Measurements from ENCODE around the gene WFDC10B.
"Not testable (repeated sequence)": the region's sequence is repeated elsewhere in the genome, so short reads cannot be mapped to it uniquely, and the experiment has no call there.

Gene WFDC10B

DNA sequence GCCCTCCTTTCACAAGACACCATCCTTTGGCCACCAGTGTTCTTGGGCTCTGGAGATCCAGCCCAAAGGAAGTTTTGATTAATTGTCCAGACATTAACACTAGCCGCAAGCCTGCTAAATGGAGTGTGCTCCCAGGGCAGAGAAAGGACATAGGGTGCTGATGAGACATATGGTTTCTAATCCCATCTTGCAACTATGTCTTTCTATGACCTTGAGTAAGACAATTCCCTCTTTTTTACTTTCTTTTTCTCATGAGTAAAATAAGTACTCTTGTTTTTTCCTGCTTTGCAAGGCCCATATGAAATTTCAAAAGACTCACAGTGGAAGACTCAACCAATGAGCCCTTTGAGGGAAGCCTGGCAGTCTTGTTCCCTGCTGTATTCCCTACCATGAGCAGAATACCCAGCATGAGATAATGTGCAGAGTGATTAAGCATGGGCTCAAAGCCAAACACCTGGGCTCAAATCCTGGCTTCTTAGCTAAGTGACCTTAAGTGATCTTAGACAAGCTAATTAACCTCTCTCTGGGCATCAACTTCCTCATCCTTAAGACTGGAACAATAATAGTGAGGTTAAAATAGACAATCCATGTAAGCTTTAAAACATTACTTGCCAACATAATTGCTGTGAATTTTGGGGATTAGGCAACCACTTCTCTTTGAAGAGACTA is at the start of gene WFDC10B:
TSS of gene WFDC10B (minus strand) at position 51 of the 669 bp plus-strand sequence. CDS start 19,027 bp downstream, outside the sequence.
- FAIRE-seq (no peak), DNase-seq (ENCODE audit: extremely low spot score, insufficient read length, low read depth) (no peak)

DNA sequence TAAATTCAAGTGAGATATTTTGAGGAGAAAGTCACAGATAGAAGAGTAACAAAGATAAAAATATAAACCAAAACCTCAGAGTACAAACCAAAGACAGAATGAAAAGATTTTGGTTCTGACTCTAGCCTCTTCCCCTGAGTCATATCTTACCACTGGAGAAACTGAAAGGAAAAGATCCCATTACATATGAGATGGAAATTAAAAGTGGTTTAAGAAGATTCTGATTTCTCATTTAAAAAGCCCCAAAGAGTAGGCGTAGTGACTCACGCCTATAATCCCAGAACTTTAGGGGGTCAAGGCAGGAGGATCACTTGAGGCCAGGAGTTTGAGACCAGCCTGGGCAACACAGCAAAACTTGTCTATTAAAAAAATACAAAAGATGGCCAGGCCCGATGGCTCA is 47.9 kb upstream of the WFDC10B start:
- DNase-seq (ENCODE audit: extremely low spot score, insufficient read length, low read depth) (no peak), FAIRE-seq (no peak)

DNA sequence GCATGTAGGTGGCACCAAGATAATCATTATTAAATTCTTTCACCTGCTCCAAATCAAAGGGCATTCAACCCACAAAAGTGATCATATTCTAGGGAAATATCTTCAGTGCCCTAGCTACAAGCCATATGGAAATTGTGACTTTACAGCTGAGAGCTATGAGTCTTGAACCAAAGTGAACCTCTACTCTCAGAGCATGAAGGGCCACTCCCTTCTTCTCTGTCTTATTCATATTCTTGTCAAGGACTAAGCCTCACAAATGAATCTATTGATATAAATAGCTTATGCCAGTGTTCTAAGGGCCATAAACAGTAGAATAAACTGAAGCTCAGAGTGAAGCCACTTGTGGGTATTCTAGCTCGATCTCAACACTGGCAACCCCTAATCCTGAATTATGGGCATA is 46.9 kb upstream of the WFDC10B start:
- FAIRE-seq (no peak), DNase-seq (ENCODE audit: extremely low spot score, insufficient read length, low read depth) (no peak)

DNA sequence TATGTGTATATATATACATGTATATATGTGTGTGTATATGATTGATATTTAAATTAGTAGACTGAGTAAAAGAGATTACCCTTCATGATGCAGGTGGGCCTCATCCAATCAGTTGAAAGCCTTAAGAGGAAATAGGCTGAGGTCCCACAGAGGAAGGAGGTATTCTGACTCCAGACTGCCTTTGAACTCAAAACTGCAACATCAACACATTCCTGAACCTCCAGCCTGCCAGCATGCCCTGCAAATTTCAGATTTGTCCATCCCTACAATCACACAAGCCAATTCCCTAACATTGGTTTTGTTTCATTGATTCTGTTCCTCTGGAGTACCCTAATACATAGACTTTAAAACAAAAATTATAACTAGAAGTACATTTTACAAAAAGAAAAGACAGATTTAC is 40.2 kb upstream of the WFDC10B start:
- DNase-seq (ENCODE audit: extremely low spot score, insufficient read length, low read depth) (no peak), FAIRE-seq (no peak)

DNA sequence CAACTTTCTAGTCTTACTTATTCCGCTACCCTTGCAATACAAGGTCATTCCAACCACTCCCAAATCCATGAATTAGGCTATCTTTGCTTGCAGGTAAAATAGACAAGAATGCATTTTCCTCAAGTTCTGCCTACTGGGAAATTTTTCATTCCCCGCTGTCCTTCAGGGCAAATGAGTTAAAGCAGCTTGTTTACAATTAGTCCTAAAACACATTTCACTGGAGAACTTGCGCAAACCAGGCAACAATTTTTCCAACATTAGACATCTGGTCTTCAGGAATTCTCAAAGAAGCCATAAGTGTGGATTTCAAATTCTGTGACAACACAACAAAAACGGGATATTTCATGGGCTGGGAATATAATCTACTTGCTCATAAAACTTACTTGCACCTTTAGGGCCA is 37.8 kb upstream of the WFDC10B start:
- FAIRE-seq = no peak

GRCh38 chr20:45735988-45736387 is 31.2 kb upstream of the WFDC10B start:
- FAIRE-seq (no peak), DNase-seq (ENCODE audit: extremely low spot score, insufficient read length, low read depth) (no peak)

More for the DNA sequence above, 37.8 kb upstream of the WFDC10B start:
- DNase-seq (ENCODE audit: extremely low spot score, insufficient read length, low read depth) = no peak

DNA sequence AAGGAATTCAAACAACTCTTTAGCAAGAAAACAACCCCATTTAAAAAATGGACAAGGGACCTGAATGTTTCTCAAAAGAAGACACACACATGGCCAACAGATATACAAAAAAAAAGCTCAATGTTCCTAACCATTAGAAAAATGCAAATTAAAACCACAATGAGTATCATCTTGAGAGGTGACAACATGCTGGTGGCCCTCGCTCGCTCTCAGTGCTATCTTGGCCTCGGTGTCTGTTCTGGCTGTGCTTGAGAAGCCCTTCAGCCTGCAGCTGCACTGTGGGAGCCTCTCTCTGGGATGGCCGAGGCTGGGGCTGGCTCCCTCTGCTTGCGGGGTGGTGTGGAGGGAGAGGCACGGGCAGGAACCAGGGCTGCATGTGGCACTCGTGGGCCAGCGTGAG is 30.7 kb upstream of the WFDC10B start:
- no peak for FAIRE-seq
- DNase-seq (ENCODE audit: extremely low spot score, insufficient read length, low read depth) = no peak

DNA sequence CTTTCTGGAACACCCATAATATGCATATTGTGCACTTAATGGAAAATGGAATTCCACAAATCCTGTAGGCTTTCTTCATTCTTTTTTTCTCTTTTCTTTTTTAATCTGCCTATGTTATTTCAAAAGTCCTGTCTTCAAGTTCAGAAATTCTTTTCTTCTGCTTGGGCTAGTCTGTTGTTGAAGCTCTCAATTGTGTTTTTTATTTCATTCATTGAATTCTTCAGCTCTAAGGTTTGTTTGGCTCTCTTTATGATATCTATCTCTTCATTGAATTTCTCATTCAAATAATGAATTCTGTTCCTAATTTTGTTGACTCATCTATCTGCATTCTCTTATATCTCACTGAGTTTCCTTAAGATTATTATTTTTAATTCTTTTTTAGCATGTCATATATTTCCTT is 27.4 kb upstream of the WFDC10B start:
- FAIRE-seq (no peak), DNase-seq (ENCODE audit: extremely low spot score, insufficient read length, low read depth) (no peak)

DNA sequence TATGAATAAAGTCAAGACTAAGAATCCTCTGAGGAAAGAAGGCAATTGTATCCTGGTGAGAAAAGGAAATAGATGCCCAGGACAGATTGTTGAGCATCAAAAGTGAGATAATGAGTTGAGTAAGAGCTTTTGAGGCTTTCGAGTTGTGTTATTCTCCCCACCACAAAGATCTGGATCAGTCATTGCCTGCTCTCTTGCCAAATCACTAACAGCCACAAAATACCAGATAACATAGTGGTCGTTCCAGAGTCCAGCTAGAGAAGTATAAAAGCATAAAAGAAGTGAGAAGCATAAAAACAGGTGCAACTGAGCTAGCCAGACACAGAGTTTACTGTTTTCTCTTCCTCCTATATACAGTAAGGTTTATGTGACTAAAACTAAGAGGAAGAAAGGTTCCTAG is 22.2 kb upstream of the WFDC10B start:
- FAIRE-seq (no peak), DNase-seq (ENCODE audit: extremely low spot score, insufficient read length, low read depth) (no peak)

DNA sequence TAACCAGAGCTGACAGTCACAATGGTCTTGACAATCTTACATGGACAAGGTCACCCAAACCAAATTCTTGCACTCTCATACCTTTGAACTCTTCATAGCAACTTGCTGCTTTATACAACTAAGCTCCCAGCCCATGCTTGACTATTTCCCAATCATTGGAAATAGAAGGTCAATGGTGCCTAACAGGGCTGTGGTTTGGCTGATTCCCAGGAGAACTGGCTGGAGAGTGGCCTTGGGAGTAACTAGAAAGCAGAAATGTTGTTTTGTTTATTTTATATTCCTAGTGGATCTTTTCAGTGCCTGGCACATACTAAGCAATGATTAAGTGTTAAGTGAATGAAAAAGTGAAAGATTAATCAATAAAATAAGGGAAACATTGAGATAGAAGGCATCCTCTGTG is 20.3 kb upstream of the WFDC10B start:
- FAIRE-seq (no peak), DNase-seq (ENCODE audit: extremely low spot score, insufficient read length, low read depth) (no peak)

GRCh38 chr20:45722047-45722446 is 17.2 kb upstream of the WFDC10B start, which contains the start of gene SPINT4:
SPINT4 (plus strand) TSS chr20:45722347; CDS start chr20:45722368, 21 bp downstream.
- DNase-seq (ENCODE audit: extremely low spot score, insufficient read length, low read depth) = no peak
- FAIRE-seq = no peak

DNA sequence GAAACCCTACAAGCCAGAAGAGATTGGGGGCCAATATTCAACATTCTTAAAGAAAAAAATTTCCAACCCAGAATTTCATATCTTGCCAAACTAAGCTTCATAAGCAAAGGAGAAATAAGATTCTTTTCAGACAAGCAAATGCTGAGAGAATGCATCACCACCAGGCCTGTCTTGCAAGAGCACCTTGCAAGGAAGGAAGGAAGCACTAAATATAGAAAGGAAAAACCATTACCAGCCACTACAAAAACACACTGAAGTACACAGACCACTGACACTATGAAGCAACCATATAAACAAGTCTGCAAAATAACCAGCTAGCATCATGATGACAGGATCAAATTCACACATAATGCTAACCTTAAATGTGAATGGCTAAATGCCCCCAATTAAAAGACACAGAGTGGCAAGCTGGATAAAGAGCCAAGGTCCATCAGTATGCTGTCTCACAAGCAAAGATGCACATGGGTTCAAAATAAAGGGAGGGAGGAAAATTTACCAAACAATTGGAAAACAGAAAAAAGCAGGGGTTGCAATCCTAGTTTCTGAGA is 11.4 kb upstream of the WFDC10B start:
- not testable (repeated sequence) for DNase-seq (ENCODE audit: extremely low spot score, insufficient read length, low read depth); FAIRE-seq

DNA sequence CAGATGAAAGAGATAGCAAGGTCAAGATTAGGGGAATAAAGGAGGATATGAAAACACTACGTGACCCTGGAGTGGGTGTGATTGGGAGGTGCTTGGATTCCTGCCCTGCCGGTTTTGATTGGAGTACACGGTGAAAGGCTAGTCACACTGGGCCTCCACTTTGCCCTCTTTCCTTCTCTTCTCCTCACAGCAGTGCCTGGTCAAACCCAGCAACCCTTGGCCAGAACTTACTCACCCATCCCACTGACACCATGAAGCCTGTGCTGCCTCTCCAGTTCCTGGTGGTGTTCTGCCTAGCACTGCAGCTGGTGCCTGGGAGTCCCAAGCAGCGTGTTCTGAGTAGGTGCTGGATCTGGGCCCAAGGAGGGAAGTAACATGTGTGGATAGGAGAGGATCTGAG is 2.9 kb downstream of the WFDC10B start, which contains the start of gene WFDC13:
TSS of gene WFDC13 (plus strand) at position 166 of the 400 bp plus-strand sequence. CDS start at position 252, 86 bp downstream.
- DNase-seq (ENCODE audit: extremely low spot score, insufficient read length, low read depth) (no peak), FAIRE-seq (no peak)

GRCh38 chr20:45701104-45701503 is 3.7 kb downstream of the WFDC10B start:
- no peak for DNase-seq (ENCODE audit: extremely low spot score, insufficient read length, low read depth)
- no peak for FAIRE-seq

GRCh38 chr20:45695496-45695895 is 9.3 kb downstream of the WFDC10B start:
- no peak for FAIRE-seq

DNA sequence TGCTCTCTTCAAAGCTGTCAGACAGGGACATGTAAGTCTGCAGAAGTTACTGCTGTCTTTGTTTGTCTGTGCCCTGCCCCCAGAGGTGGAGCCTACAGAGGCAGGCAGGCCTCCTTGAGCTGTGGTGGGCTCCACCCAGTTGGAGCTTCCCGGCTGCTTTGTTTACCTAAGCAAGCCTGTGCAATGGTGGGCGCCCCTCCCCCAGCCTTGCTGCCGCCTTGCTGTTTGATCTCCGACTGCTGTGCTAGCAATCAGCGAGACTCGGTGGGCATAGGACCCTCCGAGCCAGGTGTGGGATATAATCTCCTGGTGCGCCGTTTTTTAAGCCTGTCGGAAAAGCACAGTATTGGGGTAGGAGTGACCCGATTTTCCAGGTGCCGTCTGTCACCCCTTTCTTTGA is 11.5 kb downstream of the WFDC10B start:
- FAIRE-seq = not testable (repeated sequence)

More at GRCh38 chr20:45695496-45695895, 9.3 kb downstream of the WFDC10B start:
- DNase-seq (ENCODE audit: extremely low spot score, insufficient read length, low read depth) = no peak

DNA sequence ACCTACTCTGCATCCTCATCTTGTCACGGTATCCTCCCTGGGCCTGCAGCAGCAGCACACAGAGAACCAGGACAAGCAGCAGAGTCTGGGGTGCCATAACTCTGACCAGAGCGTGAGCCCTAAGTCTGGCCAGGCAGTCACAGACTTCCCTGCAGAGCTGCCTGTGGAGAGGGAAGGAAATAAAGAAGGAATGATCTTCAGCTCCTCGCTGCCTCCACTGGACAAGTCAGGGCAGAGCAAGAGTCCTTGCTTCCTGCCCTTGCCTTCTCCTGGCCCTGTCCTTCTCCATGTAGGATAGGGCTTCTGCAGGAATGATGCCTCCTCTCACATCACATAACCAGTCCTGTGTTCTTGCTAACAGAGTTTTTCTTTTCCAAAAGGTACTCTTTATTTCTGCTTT is 18.9 kb downstream of the WFDC10B start:
- DNase-seq (ENCODE audit: extremely low spot score, insufficient read length, low read depth) = no peak
- no peak for FAIRE-seq

More for the DNA sequence above, 11.5 kb downstream of the WFDC10B start:
- DNase-seq (ENCODE audit: extremely low spot score, insufficient read length, low read depth) = not testable (repeated sequence)

DNA sequence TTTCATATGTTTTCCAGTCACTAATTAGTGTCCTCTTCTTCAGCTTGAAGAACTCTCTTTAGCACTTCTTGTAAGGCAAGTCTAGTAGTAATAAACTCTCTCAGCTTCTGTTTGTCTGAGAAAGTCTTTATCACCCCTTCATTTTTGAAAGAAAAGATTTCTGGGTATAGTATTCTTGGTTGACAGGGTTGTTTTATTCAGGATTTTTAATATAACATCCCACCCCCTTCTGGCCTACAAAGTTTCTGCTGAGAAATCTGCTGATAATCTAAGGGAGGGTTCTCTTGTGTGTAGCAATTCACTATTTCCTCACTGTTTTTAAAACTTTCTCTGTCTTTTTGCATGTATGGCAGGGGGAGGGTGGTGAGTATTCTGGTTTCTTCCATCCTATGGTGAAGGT is 25.2 kb downstream of the WFDC10B start:
- DNase-seq (ENCODE audit: extremely low spot score, insufficient read length, low read depth) (no peak), FAIRE-seq (no peak)

DNA sequence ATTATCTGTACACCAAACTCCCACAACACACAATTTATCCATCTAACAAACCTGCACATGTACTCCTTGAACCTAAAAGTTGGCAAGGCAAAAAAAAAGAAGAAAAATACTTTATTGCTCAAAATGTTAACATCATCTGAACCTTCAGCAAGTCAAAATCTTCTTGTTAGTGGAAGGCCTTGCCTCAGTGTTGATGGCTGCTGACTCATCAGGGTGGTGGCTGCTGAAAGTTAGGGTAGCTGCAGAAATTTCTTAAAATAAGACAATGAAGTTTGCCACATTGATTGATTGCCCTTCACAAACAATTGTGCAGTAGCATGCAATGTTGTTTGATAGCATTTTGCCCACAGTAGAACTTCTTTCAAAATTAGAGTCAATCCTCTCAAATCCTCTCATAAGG is 32.1 kb downstream of the WFDC10B start:
- FAIRE-seq (no peak), DNase-seq (ENCODE audit: extremely low spot score, insufficient read length, low read depth) (no peak)

- FAIRE-seq (no peak), DNase-seq (ENCODE audit: extremely low spot score, insufficient read length, low read depth) (no peak)
Measured at GRCh38 chr20:45670139-45670538, 34.7 kb downstream of the WFDC10B start, which contains the start of gene WFDC11. WFDC11 (minus strand) TSS chr20:45670239; CDS start chr20:45650600, 19,639 bp downstream.

DNA sequence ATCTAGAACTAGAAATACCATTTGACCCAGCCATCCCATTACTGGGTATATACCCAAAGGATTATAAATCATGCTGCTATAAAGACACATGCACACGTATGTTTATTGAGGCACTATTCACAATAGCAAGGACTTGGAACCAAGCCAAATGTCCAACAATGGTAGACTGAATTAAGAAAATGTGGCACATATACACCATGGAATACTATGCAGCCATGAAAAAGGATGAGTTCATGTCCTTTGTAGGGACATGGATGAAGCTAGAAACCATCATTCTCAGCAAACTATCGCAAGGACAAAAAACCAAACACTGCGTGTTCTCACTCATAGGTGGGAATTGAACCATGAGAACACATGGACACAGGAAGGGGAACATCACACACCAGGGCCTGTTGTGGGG is 47.8 kb downstream of the WFDC10B start:
- FAIRE-seq; DNase-seq (ENCODE audit: extremely low spot score, insufficient read length, low read depth): not testable (repeated sequence)

All from GM18507 (cell line).